Brain microvascular endothelial cell (primary cell): ENCODE measurements around the gene SPTLC3.

ENCODE experiments used
- DNase-seq: peaks from one replicate; pipeline ENCODE4 v3.0.0-alpha.2; 2020
- H3K27ac ChIP-seq: fragments of 250-450 bp; sonication (Bioruptor Pico); 2 replicates; pipeline ENCODE4 v1.5.1; 2020; ENCODE audit warnings: mild to moderate bottlenecking, moderate library complexity
- H3K27me3 ChIP-seq: fragments of 250-450 bp; sonication (Bioruptor Pico); replicated peaks from 2 replicates; pipeline ENCODE4 v1.5.1; 2020; ENCODE audit warnings: mild to moderate bottlenecking
- H3K36me3 ChIP-seq: fragments of 250-450 bp; sonication (Bioruptor Pico); replicated peaks from 2 replicates; pipeline ENCODE4 v1.5.1; 2020; ENCODE audit warnings: mild to moderate bottlenecking
- H3K4me3 ChIP-seq: 2 replicates; pipeline ENCODE4 v1.5.1; 2011; ENCODE audit warnings: low read depth, mild to moderate bottlenecking, control low read depth, low read length, moderate library complexity
- CTCF ChIP-seq: IDR thresholded peaks from 2 replicates; pipeline ENCODE4 v1.5.1; 2011; ENCODE audit warnings: low read depth, mild to moderate bottlenecking, moderate library complexity, low read length, control low read depth, inconsistent platforms; ENCODE audit errors: missing control alignments
- in situ Hi-C: cut with HindIII; loops from 2 replicates; pipeline ENCODE4 v1.10.0; 2017; ENCODE audit warnings: low sequenced_read_pairs, low pct_ligation_motif_present

SPTLC3 gene

GRCh38 chr20:12989586-12990115 lies 19.1 kb upstream of the SPTLC3 start:
- no peak for DNase-seq
- Histone ChIP-seq H3K36me3 (no peaks in the 10 kb centered on the region), H3K27ac (no peak overlapping the region), H3K27me3 (no peaks in the 10 kb centered on the region), H3K4me3 (no peak overlapping the region)
- TF ChIP-seq CTCF, result no peak
- in situ Hi-C loops, result no loop called here

GRCh38 chr20:12997128-12997655 lies 11.6 kb upstream of the SPTLC3 start:
- H3K36me3 ChIP-seq, result no peaks in the 10 kb centered on the region
- H3K27ac ChIP-seq, result no peak overlapping the region
- in situ Hi-C loops, result no loop called here
- no peaks in the 10 kb centered on the region for H3K27me3 ChIP-seq
- no peak for DNase-seq
- no peak overlapping the region for H3K4me3 ChIP-seq
- TF ChIP-seq CTCF, result no peak

GRCh38 chr20:12998046-12998445 lies 10.7 kb upstream of the SPTLC3 start:
- H3K27ac ChIP-seq, result no peak overlapping the region
- no peak for DNase-seq
- H3K27me3 ChIP-seq, result no peaks in the 10 kb centered on the region
- no peaks in the 10 kb centered on the region for H3K36me3 ChIP-seq
- in situ Hi-C loops, result no loop called here
- no peak overlapping the region for H3K4me3 ChIP-seq
- no peak for TF ChIP-seq CTCF

GRCh38 chr20:12999201-12999600 lies 9.6 kb upstream of the SPTLC3 start:
- in situ Hi-C loops, result no loop called here
- H3K27me3 ChIP-seq, result no peaks in the 10 kb centered on the region
- TF ChIP-seq CTCF, result no peak

GRCh38 chr20:13002251-13002650 lies 6.5 kb upstream of the SPTLC3 start:
- Histone ChIP-seq H3K27ac (no peak overlapping the region), H3K4me3 (no peak overlapping the region), H3K27me3 (no peaks in the 10 kb centered on the region), H3K36me3 (no peaks in the 10 kb centered on the region)
- no peak for DNase-seq
- no peak for TF ChIP-seq CTCF
- in situ Hi-C loops, result no loop called here

More at GRCh38 chr20:12999201-12999600, 9.6 kb upstream of the SPTLC3 start:
- Histone ChIP-seq H3K4me3 (no peak overlapping the region), H3K27ac (no peak overlapping the region), H3K36me3 (no peaks in the 10 kb centered on the region)
- no peak for DNase-seq

GRCh38 chr20:13006825-13007224 lies 1.9 kb upstream of the SPTLC3 start:
- Histone ChIP-seq H3K27ac (no peak overlapping the region), H3K4me3 (no peak overlapping the region), H3K36me3 (no peaks in the 10 kb centered on the region), H3K27me3 (no peaks in the 10 kb centered on the region)
- in situ Hi-C loops, result no loop called here
- peak; percentile 43 for DNase-seq
- no peak for TF ChIP-seq CTCF
